Esophagus (tissue), 2 donors: Measurements from ENCODE around the gene PNPLA6. TPM values are rescaled to one million over a fixed set of nuclear protein-coding genes. Genes with fewer than 3 reads are reported as not detected.

ENCODE experiments used
- H3K27ac ChIP-seq, 2 donors: one replicate each; pipeline ENCODE4 v1.5.1; 2013; ENCODE audit warnings: low read depth in 2 of 2, mild to moderate bottlenecking in 2 of 2, inconsistent platforms in 1 of 2, low read length in 1 of 2, moderate library complexity in 1 of 2
- H3K27me3 ChIP-seq, 2 donors: one replicate each; pipeline ENCODE4 v1.6.1; 2013; ENCODE audit warnings: low read length in 2 of 2, control low read depth in 1 of 2, mild to moderate bottlenecking in 1 of 2; ENCODE audit not compliant: insufficient read depth in 2 of 2, control insufficient read depth in 1 of 2
- H3K36me3 ChIP-seq, 2 donors: one replicate each; pipeline ENCODE4 v1.6.1; 2013; ENCODE audit warnings: low read length in 1 of 2; ENCODE audit not compliant: control insufficient read depth in 2 of 2, insufficient read depth in 2 of 2
- H3K4me1 ChIP-seq, 2 donors: one replicate each; pipeline ENCODE4 v1.6.1; 2013; ENCODE audit warnings: low read length in 1 of 2; ENCODE audit not compliant: control insufficient read depth in 2 of 2, insufficient read depth in 2 of 2
- H3K4me3 ChIP-seq, 2 donors: one replicate each; pipeline ENCODE4 v1.5.1; 2013; ENCODE audit warnings: low read length in 2 of 2, mild to moderate bottlenecking in 2 of 2, low read depth in 1 of 2, moderate library complexity in 1 of 2
- H3K9me3 ChIP-seq, 2 donors: one replicate each; pipeline ENCODE4 v1.6.1; 2013; ENCODE audit warnings: mild to moderate bottlenecking in 2 of 2, low read depth in 1 of 2, low read length in 1 of 2, moderate library complexity in 1 of 2; ENCODE audit not compliant: control insufficient read depth in 2 of 2, insufficient read depth in 1 of 2
- WGBS, 2 donors: extraction: QIAGEN DNeasy Blood & Tissue Kit; methylation state at CpG; one replicate each; pipeline ENCODE4 v1.1.7; 2013; 5-methylcytosine and 5-hydroxymethylcytosine counted together
- polyA plus RNA-seq, 2 donors: library from polyadenylated mRNA; stranded (reverse); fragments of 200-250 nt; gene quantifications; one replicate each; pipeline ENCODE4 v1.2.3, GENCODE V29; 2013
- donor health status: healthy with polysubstance abuse.
- donor health status: Bipolar disorder and iron deficiency.

Gene PNPLA6
- polyA plus RNA-seq, 2 donors = 27.2 to 47.7 TPM

DNA sequence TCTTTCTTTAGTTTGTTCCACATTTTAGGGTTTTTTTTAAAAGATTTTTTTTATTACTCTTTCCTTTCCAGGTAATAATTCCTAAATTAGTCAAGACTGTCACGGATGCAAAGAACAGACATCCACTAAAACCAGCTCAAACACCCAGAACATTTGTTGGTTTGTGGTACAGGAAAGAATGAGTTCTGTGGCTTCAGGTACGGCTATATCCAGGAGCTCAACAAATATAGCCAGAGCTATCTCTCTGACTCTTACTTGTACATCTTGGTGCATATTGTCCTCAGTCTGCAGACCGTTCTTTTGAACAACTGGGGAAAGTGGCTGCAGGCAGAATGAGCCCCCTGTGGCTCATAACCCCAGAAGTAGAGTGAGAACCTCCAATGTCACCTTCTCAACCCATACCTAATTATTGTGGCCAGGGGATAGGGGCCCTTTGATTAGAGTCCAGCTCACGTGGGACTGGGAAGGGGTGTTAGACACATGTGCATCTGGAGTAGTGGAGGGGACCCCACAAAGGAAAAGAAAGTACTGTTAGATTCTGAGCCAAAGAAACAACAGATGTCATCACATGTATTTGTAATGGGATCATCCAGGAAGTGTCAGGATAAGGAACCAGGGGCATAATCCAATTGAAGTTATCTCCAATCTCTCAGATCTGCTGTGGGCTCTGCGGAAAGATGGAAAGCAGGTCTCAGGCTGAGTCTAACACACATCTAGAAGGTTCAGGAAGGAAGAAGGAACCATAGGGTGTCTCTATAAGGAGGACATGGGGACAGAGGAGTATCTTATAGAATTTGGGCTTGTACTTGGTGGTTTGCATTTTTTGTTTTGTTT lies 21.5 kb upstream of the PNPLA6 start:
- H3K27ac ChIP-seq = no peak overlapping the region
- no peaks in the 10 kb centered on the region for H3K36me3 ChIP-seq
- no peak overlapping the region for H3K4me3 ChIP-seq
- H3K27me3 ChIP-seq = no peaks in the 10 kb centered on the region
- H3K4me1 ChIP-seq = peaks cover 0 to 8% of the 10 kb centered on the region in 2 donors
- 85 to 89% methylated on average over 5 of the region's 5 CpGs for WGBS, 2 donors
- H3K9me3 ChIP-seq = no peaks in the 10 kb centered on the region

DNA sequence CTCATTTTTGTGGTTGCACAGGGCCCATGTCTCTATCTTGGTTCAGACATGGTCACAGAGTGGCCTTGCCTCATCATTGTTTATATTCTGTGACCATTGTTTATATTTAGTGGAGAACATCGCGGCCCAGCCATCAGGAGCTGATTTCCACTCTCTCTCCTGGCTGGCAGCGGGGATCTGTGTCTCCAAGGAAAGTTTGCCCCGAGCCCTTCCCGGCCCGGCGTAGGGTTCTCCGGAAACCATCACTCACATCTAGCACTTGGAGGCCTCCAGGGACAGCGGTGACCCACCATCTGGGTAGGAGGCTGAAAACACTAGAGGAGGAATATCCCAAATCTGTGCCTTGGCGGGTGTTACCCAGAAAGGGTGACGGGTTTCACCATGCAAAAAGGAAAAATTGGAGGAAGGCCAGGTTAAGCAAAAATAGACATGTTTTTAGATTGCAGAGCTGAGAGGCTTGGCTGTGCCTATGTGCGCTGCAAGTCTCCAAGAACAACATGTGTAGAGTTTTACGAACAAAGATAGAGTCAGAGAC lies 20.3 kb upstream of the PNPLA6 start:
- no peaks in the 10 kb centered on the region for H3K27me3 ChIP-seq
- H3K4me1 ChIP-seq = peaks cover 0 to 10% of the 10 kb centered on the region in 2 donors
- H3K4me3 ChIP-seq = peak overlapping the region in 1 of 2 donors; percentile 72
- no peaks in the 10 kb centered on the region for H3K9me3 ChIP-seq
- WGBS, 2 donors = 34 to 42% methylated on average over 13 of the region's 13 CpGs
- H3K36me3 ChIP-seq = peaks cover 0 to 5% of the 10 kb centered on the region in 2 donors
- peak overlapping the region; percentile 93 for H3K27ac ChIP-seq

DNA sequence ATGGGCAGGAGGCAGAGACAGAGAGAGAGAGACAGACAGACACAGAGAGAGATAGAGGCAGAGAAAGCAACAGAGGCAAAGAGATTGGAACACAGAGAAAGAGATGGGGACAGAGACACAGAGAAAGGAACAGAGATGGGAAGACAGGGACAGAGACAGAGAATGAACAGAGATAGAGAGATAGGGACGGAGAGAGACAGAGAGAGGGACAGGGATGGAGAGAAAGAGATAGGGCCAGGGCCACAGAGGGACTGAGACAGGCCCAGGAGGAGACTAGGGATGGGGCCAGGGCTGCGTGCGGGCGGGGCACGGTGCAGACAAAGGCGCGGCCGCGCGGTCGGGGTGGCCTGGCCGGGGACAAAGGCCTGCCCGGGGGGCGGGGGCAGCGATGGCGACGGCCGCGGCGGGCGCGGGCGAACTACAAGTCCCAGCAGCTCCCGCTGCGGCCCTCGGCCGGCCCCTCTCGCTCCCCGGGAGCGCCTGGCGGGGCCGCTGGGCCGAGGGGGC lies 19.8 kb upstream of the PNPLA6 start, which contains the start of gene ZNF358:
ZNF358 (plus strand) TSS at position 459 of the 507 bp plus-strand sequence. CDS start 3,140 bp downstream, outside the sequence.
- Histone ChIP-seq H3K36me3 (peaks cover 0 to 5% of the 10 kb centered on the region in 2 donors), H3K9me3 (no peaks in the 10 kb centered on the region), H3K27me3 (no peaks in the 10 kb centered on the region), H3K4me1 (peaks cover 0 to 10% of the 10 kb centered on the region in 2 donors), H3K4me3 (peak within 1 kb of the TSS; percentile 55 to 72), H3K27ac (peak within 1 kb of the TSS; percentile 93)
- 2 to 7% methylated on average over 1 to 33 of the region's 33 CpGs for WGBS, 2 donors

DNA sequence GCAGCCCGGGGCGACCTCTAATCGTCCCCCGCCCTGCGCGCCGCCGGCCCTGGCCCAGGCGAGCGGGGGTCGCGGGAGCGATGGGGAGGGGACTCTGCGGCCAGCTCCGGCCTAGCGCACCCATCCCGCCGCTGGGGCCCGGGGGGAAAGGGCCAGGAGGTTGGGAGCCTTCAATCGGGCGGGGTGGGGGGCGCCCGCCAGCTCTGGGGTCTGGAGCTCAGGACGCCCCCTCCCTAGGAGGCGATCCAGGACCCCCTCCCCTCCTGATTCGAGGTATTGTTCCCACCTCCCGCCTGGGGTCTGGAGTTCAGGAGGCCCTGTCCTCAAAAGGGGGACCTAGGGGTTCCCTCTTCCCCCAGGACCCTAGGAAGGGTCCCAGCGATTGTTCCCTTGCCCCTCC lies 19.2 kb upstream of the PNPLA6 start:
- H3K36me3 ChIP-seq = peaks cover 0 to 5% of the 10 kb centered on the region in 2 donors
- no peaks in the 10 kb centered on the region for H3K27me3 ChIP-seq
- peaks cover 0 to 10% of the 10 kb centered on the region in 2 donors for H3K4me1 ChIP-seq
- H3K4me3 ChIP-seq = peak overlapping the region; percentile 55 to 72
- no peaks in the 10 kb centered on the region for H3K9me3 ChIP-seq
- H3K27ac ChIP-seq = peak overlapping the region; percentile 75 to 93
- 2 to 3% methylated on average over 9 to 28 of the region's 28 CpGs for WGBS, 2 donors

DNA sequence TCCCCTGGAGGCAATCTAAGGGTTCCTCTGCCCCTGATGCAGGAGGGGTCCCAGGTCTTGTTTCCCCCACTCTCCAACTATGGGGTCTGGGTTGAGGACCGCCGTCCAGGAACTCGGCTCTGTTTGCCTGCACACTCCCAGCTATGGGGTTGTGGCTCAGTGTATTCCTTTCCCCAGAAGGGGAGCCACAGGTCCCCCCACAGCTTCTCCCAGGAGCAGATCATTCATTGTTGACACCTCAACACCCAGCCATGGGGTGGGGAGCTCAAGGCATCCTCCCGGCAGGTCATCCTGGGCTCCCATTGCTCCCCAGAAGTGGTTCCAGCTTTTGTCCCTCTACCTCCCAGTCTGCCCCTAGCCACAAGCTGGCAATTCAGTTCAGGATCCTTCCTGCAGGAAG lies 18.6 kb upstream of the PNPLA6 start:
- H3K4me3 ChIP-seq = peak overlapping the region; percentile 55 to 72
- WGBS, 2 donors = 35 to 36% methylated on average over 4 of the region's 4 CpGs
- H3K9me3 ChIP-seq = no peaks in the 10 kb centered on the region
- H3K4me1 ChIP-seq = peaks cover 0 to 15% of the 10 kb centered on the region in 2 donors
- H3K36me3 ChIP-seq = peaks cover 0 to 5% of the 10 kb centered on the region in 2 donors
- peak overlapping the region; percentile 75 to 93 for H3K27ac ChIP-seq
- no peaks in the 10 kb centered on the region for H3K27me3 ChIP-seq

DNA sequence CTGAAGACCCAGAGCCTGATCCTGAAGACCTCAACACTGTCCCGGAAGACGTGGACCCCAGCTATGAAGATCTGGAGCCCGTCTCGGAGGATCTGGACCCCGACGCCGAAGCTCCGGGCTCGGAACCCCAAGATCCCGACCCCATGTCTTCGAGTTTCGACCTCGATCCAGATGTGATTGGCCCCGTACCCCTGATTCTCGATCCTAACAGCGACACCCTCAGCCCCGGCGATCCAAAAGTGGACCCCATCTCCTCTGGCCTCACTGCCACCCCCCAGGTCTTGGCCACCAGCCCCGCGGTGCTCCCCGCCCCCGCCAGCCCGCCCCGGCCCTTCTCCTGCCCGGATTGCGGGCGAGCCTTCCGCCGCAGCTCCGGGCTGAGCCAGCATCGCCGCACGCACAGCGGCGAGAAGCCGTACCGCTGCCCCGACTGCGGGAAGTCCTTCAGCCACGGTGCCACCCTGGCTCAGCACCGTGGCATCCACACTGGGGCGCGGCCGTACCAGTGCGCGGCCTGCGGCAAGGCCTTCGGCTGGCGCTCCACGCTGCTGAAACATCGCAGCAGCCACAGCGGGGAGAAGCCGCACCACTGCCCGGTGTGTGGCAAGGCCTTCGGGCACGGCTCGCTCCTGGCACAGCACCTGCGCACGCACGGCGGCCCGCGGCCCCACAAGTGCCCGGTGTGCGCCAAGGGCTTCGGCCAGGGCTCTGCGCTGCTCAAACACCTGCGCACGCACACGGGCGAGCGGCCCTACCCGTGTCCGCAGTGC lies 16.0 kb upstream of the PNPLA6 start:
- Histone ChIP-seq H3K9me3 (no peaks in the 10 kb centered on the region), H3K27ac (no peak overlapping the region), H3K27me3 (no peaks in the 10 kb centered on the region), H3K36me3 (peaks cover 0 to 5% of the 10 kb centered on the region in 2 donors), H3K4me3 (no peak overlapping the region), H3K4me1 (peaks cover 5 to 20% of the 10 kb centered on the region in 2 donors)
- WGBS, 2 donors = 96% methylated on average over 73 to 74 of the region's 74 CpGs

DNA sequence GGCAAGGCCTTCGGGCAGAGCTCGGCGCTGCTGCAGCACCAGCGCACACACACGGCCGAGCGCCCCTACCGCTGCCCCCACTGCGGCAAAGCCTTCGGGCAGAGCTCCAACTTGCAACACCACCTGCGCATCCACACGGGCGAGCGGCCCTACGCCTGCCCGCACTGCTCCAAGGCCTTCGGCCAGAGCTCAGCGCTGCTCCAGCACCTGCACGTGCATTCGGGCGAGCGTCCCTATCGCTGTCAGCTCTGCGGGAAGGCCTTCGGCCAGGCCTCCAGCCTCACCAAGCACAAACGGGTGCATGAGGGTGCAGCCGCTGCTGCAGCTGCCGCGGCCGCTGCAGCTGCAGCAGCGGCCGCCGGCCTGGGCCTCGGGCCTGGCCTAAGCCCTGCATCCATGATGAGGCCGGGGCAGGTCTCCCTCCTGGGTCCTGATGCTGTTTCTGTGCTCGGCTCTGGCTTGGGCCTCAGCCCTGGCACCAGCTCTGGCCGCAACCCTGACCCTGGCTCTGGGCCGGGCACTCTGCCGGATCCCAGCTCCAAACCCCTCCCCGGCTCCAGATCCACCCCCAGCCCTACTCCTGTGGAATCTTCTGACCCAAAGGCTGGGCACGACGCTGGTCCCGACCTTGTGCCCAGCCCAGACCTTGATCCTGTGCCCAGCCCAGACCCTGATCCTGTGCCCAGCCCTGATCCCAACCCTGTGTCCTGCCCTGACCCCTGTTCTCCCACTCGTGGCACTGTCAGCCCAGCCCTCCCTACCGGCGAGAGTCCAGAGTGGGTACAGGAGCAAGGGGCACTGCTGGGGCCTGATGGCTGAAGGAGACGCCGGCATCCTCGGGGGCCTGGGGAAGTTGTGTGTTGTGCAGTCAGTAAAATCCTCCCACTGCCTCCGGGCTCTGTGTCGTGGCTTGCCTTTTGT lies 15.1 kb upstream of the PNPLA6 start:
- peaks cover 5 to 20% of the 10 kb centered on the region in 2 donors for H3K4me1 ChIP-seq

DNA sequence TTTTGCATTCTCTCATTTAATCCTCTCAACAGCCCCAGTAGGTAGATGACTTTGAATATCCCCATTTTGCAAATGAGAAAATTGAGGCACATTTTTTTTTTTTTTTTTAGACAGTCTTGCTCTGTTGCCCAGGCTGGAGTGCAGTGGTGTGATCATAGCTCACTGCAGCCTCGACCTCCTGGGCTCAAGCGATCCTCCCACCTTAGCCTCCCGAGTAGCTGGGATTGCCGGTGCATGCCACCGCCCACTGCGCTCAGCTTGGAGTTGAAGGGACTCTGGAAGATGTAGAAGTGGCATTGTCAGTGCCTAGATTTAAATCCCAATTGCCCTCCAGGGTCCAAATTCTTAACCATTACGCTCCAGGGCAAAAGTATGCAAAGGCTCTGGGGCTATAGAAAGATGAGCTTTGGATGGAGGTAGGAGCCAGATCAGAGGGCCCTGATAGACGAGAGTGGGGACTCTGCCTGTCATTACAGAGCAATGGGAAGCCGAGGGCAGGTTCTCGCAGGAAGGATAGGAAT lies 13.9 kb upstream of the PNPLA6 start:
- Histone ChIP-seq H3K9me3 (no peaks in the 10 kb centered on the region), H3K4me3 (peak overlapping the region in 1 of 2 donors; percentile 83), H3K36me3 (peaks cover 2 to 9% of the 10 kb centered on the region in 2 donors), H3K27ac (peak overlapping the region; percentile 47 to 61), H3K27me3 (no peaks in the 10 kb centered on the region), H3K4me1 (peaks cover 5 to 16% of the 10 kb centered on the region in 2 donors)
- WGBS, 2 donors = 56% methylated on average over 10 of the region's 10 CpGs

More for the DNA sequence above, 15.1 kb upstream of the PNPLA6 start:
- no peaks in the 10 kb centered on the region for H3K9me3 ChIP-seq
- no peak overlapping the region for H3K4me3 ChIP-seq
- H3K27me3 ChIP-seq = no peaks in the 10 kb centered on the region
- peaks cover 0 to 7% of the 10 kb centered on the region in 2 donors for H3K36me3 ChIP-seq
- WGBS, 2 donors = 87 to 89% methylated on average over 51 of the region's 51 CpGs
- H3K27ac ChIP-seq = no peak overlapping the region
